SK-N-SH (cell line): ENCODE data around the gene SLC12A9.

Experiments
- EP300 ChIP-seq, 2 experiments: IDR thresholded peaks; 2 replicates each; pipeline versions ENCODE4 v1.4.0 to v1.6.1; 2012; ENCODE audit warnings: borderline replicate concordance in 1 of 2, low read depth in 1 of 2, low read length in 1 of 2
- POLR2AphosphoS5 ChIP-seq: IDR thresholded peaks from 2 replicates; pipeline ENCODE4 v1.6.1; 2012; ENCODE audit warnings: low read depth, low read length
- SIN3A ChIP-seq: IDR thresholded peaks from 2 replicates; pipeline ENCODE4 v1.6.1; 2012; ENCODE audit warnings: low read depth, mild to moderate bottlenecking, low read length, moderate library complexity, borderline replicate concordance
- SMC3 ChIP-seq: IDR thresholded peaks from 2 replicates; pipeline ENCODE4 v1.6.1; 2012; ENCODE audit warnings: low read depth, low read length, improper control_type of control experiment
- TAF1 ChIP-seq: IDR thresholded peaks from 2 replicates; pipeline ENCODE4 v1.6.1; 2012; ENCODE audit warnings: low read depth, mild to moderate bottlenecking, low read length, moderate library complexity, borderline replicate concordance
- TCF12 ChIP-seq: IDR thresholded peaks from 2 replicates; pipeline ENCODE4 v1.4.0; 2012

GRCh38 chr7:100827330-100828226 lies 24.9 kb upstream of the SLC12A9 start, which contains the start of gene EPHB4:
- TF ChIP-seq SMC3 (peak; percentile 52), POLR2AphosphoS5 (peak; percentile 81), TAF1 (peak; percentile 48; the same call in 1 of the 2 replicates), EP300 (IDR thresholded peaks at IDR 0.05; ENCODE audit: borderline replicate concordance in 1 of 2, low read depth in 1 of 2, low read length in 1 of 2) (no peak), SIN3A (peak; percentile 53; the same call in 1 of the 2 replicates), TCF12 (peak; percentile 28; the same call in 1 of the 2 replicates)
